Astrocyte (in vitro differentiated cells and primary cell): Measurements from ENCODE around the gene CA14.

Source experiments
- CTCF ChIP-seq: IDR thresholded peaks from 2 replicates; pipeline ENCODE4 v1.5.1; 2011; ENCODE audit warnings: low read depth, mild to moderate bottlenecking, inconsistent platforms, low read length, moderate library complexity; ENCODE audit not compliant: insufficient read depth
- EZH2 ChIP-seq: IDR thresholded peaks from 2 replicates; pipeline ENCODE4 v1.6.1; 2012; ENCODE audit warnings: mild to moderate bottlenecking, low read length, inconsistent platforms; ENCODE audit not compliant: insufficient read depth

GRCh38 chr1:150293433-150294253 is 36.1 kb downstream of the CA14 start, which contains the start of gene MRPS21:
- TF ChIP-seq CTCF (no peak), EZH2 (no peak)
